Measurements from ENCODE around the gene PDE9A.

- no peak for TF ChIP-seq POLR2AphosphoS5 (IDR thresholded peaks at IDR 0.05)
- TF ChIP-seq POLR2A (IDR thresholded peaks at IDR 0.05) = no peak
- TF ChIP-seq, protein P1, sequence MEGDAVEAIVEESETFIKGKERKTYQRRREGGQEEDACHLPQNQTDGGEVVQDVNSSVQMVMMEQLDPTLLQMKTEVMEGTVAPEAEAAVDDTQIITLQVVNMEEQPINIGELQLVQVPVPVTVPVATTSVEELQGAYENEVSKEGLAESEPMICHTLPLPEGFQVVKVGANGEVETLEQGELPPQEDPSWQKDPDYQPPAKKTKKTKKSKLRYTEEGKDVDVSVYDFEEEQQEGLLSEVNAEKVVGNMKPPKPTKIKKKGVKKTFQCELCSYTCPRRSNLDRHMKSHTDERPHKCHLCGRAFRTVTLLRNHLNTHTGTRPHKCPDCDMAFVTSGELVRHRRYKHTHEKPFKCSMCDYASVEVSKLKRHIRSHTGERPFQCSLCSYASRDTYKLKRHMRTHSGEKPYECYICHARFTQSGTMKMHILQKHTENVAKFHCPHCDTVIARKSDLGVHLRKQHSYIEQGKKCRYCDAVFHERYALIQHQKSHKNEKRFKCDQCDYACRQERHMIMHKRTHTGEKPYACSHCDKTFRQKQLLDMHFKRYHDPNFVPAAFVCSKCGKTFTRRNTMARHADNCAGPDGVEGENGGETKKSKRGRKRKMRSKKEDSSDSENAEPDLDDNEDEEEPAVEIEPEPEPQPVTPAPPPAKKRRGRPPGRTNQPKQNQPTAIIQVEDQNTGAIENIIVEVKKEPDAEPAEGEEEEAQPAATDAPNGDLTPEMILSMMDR (IDR thresholded peaks at IDR 0.05 in 8 of 11, conservative IDR thresholded peaks at IDR 0.05 in 3 of 11) = no peak
These were observed 121.7 kb downstream of the PDE9A start for GRCh38 chr21:42775123-42775522.

All from spleen (tissue), 7 donors.